Measurements from ENCODE around the gene MYH6.
A peak's percentile ranks its signal among the peaks of the same experiment; 100 is the strongest.

Gene MYH6

DNA sequence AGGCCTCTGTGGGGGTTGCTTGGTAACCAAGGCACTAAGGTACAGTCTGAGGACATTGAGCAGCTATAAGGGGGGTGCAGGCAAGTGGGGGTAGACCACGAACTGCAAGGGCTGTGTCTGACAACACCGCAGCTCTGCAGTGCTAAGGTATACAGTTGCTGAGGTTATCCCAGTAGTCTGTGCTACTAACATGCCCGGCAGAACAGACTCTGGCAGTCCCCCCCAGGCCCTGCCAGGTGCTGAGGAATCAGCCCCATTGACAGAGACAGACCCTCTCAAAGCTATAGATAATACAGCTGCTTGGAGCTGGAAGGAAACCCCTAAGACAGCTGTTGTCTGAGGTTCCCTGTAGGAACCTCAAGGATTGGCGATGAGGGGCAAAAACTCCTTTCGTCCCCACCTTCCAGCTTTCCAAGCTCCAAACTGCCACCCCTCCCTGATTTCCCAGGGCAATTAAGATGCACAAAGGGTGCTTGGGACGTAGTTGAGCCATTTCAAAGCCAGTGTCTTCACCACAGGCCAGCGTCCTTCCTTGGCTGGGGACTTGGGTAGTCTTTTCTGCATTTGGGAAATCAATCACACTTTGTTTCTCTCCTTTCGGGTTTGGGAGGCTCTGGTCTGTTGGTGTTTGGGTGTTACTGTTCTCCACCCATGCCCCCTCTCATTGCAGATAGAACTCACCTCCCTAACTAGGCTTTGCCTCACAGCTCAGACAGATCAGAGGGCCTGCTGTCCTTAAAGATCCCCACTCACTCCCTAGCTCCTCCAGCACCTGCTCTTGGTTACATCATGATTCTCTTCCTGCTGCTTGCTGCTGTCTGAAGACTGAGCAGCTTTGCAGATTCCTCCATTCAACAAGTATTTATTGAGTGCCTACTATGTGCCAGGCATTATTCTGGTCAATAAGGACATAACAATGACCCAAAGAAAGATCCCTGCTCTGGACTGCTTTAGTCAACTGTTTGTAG is 29.3 kb upstream of the MYH6 start:
- H4K8ac ChIP-seq (ENCODE audit: low read length): no peak overlapping the region
- H3K4me2 ChIP-seq (ENCODE audit: low read length, poor library complexity, severe bottlenecking): no peak overlapping the region
- no peak overlapping the region for H3K9ac ChIP-seq (ENCODE audit: low read length)
- no peak overlapping the region for H3K14ac ChIP-seq (ENCODE audit: low read length in 2 of 2)
- H3K4ac ChIP-seq (ENCODE audit: low read depth in 1 of 2, low read length in 2 of 2): no peak overlapping the region
- no peak overlapping the region for H2AFZ ChIP-seq (ENCODE audit: low read depth, low read length)
- no peaks in the 10 kb centered on the region for H3K36me3 ChIP-seq (ENCODE audit: control insufficient read depth in 1 of 2, insufficient read depth in 2 of 2, low read depth in 1 of 2, low read length in 2 of 2)
- H3K23ac ChIP-seq (ENCODE audit: low read length in 2 of 2): no peak overlapping the region
- no peak overlapping the region for H2BK5ac ChIP-seq (ENCODE audit: low read depth, low read length, poor library complexity, severe bottlenecking)
- no peaks in the 10 kb centered on the region for H3K9me3 ChIP-seq (ENCODE audit: control insufficient read depth, low read length)
- H2BK12ac ChIP-seq (ENCODE audit: low read length in 2 of 2): no peak overlapping the region
- no peaks in the 10 kb centered on the region for H3K79me1 ChIP-seq (replicated peaks; ENCODE audit: low read length, poor library complexity, severe bottlenecking)
- no peak overlapping the region for H2BK15ac ChIP-seq (ENCODE audit: low read depth, poor library complexity, severe bottlenecking)
- DNase-seq: no peak
- H3K27ac ChIP-seq (ENCODE audit: low read length, poor library complexity, severe bottlenecking): no peak overlapping the region
- no peaks in the 10 kb centered on the region for H3K4me1 ChIP-seq (ENCODE audit: control insufficient read depth, insufficient read depth, low read depth, low read length)
- H4K91ac ChIP-seq (ENCODE audit: low read length): no peak overlapping the region
- no peak overlapping the region for H2BK120ac ChIP-seq (ENCODE audit: low read depth, low read length)
- WGBS: 75% methylated on average over 4 of the region's 8 CpGs
- no peak overlapping the region for H3K4me3 ChIP-seq (ENCODE audit: insufficient read depth in 1 of 2, low read depth in 1 of 2, low read length in 2 of 2)
- peaks cover 56 to 68% of the 10 kb centered on the region in 2 experiments for H3K27me3 ChIP-seq (ENCODE audit: control insufficient read depth in 1 of 2, insufficient read depth in 1 of 2, low read length in 2 of 2)
- H2AK5ac ChIP-seq (ENCODE audit: low read length, severe bottlenecking): no peak overlapping the region
- no peak overlapping the region for H3K18ac ChIP-seq (ENCODE audit: low read depth in 1 of 2, low read length in 2 of 2)

DNA sequence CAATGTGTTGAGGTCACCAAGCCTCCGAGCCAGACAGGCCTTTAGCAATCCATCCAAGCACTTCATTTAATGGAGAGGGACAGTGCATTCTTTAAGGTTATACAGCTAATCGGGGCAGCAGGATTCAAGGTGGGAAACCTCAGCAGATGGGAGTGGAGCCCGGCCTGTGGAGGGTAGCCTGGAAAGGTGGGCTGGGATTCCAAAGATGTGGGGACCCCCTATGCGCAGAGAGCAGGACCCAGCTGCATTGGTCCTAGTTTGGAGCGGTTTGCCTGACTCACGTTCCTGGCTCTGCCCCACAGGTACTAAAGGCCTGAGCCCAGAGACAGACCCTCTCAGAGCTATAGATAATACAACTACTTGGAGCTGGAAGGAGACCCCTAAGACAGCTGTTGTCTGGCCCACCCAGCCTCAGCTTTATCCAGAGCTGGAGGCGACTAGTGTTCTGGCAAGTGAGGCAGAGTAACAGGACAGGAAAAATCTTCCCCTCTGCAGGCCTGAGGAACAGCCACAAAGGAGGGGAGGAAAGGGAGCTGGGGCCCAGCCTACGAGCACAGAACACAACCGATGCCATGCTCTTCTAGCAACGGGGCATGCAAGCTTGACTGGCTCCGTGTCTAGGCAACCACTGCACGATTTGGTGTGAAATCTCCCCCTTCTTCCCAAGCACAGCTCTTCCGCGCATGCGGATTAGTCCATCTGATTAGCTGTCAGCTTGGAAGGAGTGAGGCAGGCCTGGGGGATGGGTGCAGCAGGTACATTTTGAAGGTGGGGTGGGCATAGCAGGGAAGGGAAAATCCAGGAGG is 28.5 kb upstream of the MYH6 start:
- no peaks in the 10 kb centered on the region for H3K4me1 ChIP-seq (ENCODE audit: control insufficient read depth, insufficient read depth, low read depth, low read length)
- no peak overlapping the region for H3K4me2 ChIP-seq (ENCODE audit: low read length, poor library complexity, severe bottlenecking)
- no peak overlapping the region for H3K9ac ChIP-seq (ENCODE audit: low read length)
- no peak overlapping the region for H4K91ac ChIP-seq (ENCODE audit: low read length)
- H3K18ac ChIP-seq (ENCODE audit: low read depth in 1 of 2, low read length in 2 of 2): no peak overlapping the region
- H3K4me3 ChIP-seq (ENCODE audit: insufficient read depth in 1 of 2, low read depth in 1 of 2, low read length in 2 of 2): no peak overlapping the region
- no peak overlapping the region for H2BK15ac ChIP-seq (ENCODE audit: low read depth, poor library complexity, severe bottlenecking)
- no peak overlapping the region for H3K4ac ChIP-seq (ENCODE audit: low read depth in 1 of 2, low read length in 2 of 2)
- H2BK5ac ChIP-seq (ENCODE audit: low read depth, low read length, poor library complexity, severe bottlenecking): no peak overlapping the region
- no peak overlapping the region for H2BK12ac ChIP-seq (ENCODE audit: low read length in 2 of 2)
- no peak overlapping the region for H4K8ac ChIP-seq (ENCODE audit: low read length)
- H2AK5ac ChIP-seq (ENCODE audit: low read length, severe bottlenecking): no peak overlapping the region
- no peak for DNase-seq
- no peaks in the 10 kb centered on the region for H3K9me3 ChIP-seq (ENCODE audit: control insufficient read depth, low read length)
- H2AFZ ChIP-seq (ENCODE audit: low read depth, low read length): no peak overlapping the region
- H3K27me3 ChIP-seq (ENCODE audit: control insufficient read depth in 1 of 2, insufficient read depth in 1 of 2, low read length in 2 of 2): peaks cover 60 to 66% of the 10 kb centered on the region in 2 experiments
- no peak overlapping the region for H2BK120ac ChIP-seq (ENCODE audit: low read depth, low read length)
- H3K79me1 ChIP-seq (replicated peaks; ENCODE audit: low read length, poor library complexity, severe bottlenecking): no peaks in the 10 kb centered on the region
- H3K36me3 ChIP-seq (ENCODE audit: control insufficient read depth in 1 of 2, insufficient read depth in 2 of 2, low read depth in 1 of 2, low read length in 2 of 2): no peaks in the 10 kb centered on the region
- no peak overlapping the region for H3K23ac ChIP-seq (ENCODE audit: low read length in 2 of 2)
- H3K14ac ChIP-seq (ENCODE audit: low read length in 2 of 2): peak overlapping the region in 1 of 2 experiments; percentile 57
- 86% methylated on average over 13 of the region's 15 CpGs for WGBS
- no peak overlapping the region for H3K27ac ChIP-seq (ENCODE audit: low read length, poor library complexity, severe bottlenecking)

DNA sequence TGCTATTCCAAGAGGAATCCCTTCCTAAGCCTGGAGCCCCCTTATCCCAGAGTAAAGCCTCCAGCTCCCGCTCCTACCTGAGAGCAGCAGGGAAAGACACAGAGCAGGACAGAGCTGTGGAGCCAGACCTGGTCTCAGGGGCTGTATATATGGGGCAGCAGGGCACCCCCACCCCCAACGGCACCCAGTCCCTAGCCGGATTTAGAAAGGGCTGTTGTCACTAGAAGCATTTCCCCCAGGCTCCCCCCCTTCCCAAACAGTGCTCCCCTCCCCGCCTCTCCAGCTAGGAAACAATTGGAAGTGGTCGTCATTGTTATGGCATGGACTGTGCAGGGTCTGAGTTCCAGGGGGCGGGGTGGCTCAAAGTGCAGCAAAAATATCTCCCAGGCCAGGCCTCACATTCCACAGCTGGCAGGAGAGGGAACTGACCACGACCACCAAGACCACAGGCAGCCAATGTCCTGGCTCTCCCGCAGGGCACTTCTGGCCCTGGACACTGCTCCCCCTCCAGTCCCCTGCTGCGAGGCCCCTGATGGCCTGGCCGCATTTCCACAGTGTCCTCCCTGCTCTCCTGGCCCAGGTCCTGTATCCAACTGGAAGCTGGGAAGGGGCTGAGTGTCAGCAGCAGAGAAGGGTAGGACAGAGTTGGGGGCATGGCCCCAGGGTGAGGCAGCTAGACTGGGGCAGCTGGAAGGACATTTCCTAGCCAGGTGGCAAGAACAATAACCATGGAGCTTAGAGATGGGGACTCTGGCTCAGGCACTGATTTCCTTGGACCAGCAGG is 27.7 kb upstream of the MYH6 start, which contains the start of gene MYH7:
Gene MYH7, minus strand, starts transcription at position 118 of the 784 bp plus-strand sequence. CDS start 1,928 bp downstream, outside the sequence.
- Histone ChIP-seq H2BK120ac (ENCODE audit: low read depth, low read length) (no peak within 1 kb of the TSS), H3K9ac (ENCODE audit: low read length) (no peak within 1 kb of the TSS), H2AFZ (ENCODE audit: low read depth, low read length) (no peak within 1 kb of the TSS), H3K4ac (ENCODE audit: low read depth in 1 of 2, low read length in 2 of 2) (no peak within 1 kb of the TSS), H2BK5ac (ENCODE audit: low read depth, low read length, poor library complexity, severe bottlenecking) (no peak within 1 kb of the TSS), H3K9me3 (ENCODE audit: control insufficient read depth, low read length) (no peaks in the 10 kb centered on the region), H3K79me1 (replicated peaks; ENCODE audit: low read length, poor library complexity, severe bottlenecking) (no peaks in the 10 kb centered on the region), H3K14ac (ENCODE audit: low read length in 2 of 2) (no peak within 1 kb of the TSS), H3K23ac (ENCODE audit: low read length in 2 of 2) (no peak within 1 kb of the TSS), H3K4me2 (ENCODE audit: low read length, poor library complexity, severe bottlenecking) (no peak within 1 kb of the TSS), H4K91ac (ENCODE audit: low read length) (no peak within 1 kb of the TSS), H3K4me3 (ENCODE audit: insufficient read depth in 1 of 2, low read depth in 1 of 2, low read length in 2 of 2) (no peak within 1 kb of the TSS), H3K27me3 (ENCODE audit: control insufficient read depth in 1 of 2, insufficient read depth in 1 of 2, low read length in 2 of 2) (peaks cover 60 to 67% of the 10 kb centered on the region in 2 experiments), H3K18ac (ENCODE audit: low read depth in 1 of 2, low read length in 2 of 2) (no peak within 1 kb of the TSS), H3K4me1 (ENCODE audit: control insufficient read depth, insufficient read depth, low read depth, low read length) (no peaks in the 10 kb centered on the region), H2AK5ac (ENCODE audit: low read length, severe bottlenecking) (no peak within 1 kb of the TSS), H3K36me3 (ENCODE audit: control insufficient read depth in 1 of 2, insufficient read depth in 2 of 2, low read depth in 1 of 2, low read length in 2 of 2) (no peaks in the 10 kb centered on the region), H4K8ac (ENCODE audit: low read length) (no peak within 1 kb of the TSS), H2BK12ac (ENCODE audit: low read length in 2 of 2) (no peak within 1 kb of the TSS), H3K27ac (ENCODE audit: low read length, poor library complexity, severe bottlenecking) (no peak within 1 kb of the TSS), H2BK15ac (ENCODE audit: low read depth, poor library complexity, severe bottlenecking) (no peak within 1 kb of the TSS)
- WGBS: 68% methylated on average over 9 of the region's 10 CpGs
- no peak for DNase-seq
